ENCODE results near the gene GMCL2.
A peak's percentile ranks its signal among the peaks of the same experiment; 100 is the strongest.
"Not testable (repeated sequence)": the region's sequence is repeated elsewhere in the genome, so short reads cannot be mapped to it uniquely, and the experiment has no call there.

The GMCL2 gene

DNA sequence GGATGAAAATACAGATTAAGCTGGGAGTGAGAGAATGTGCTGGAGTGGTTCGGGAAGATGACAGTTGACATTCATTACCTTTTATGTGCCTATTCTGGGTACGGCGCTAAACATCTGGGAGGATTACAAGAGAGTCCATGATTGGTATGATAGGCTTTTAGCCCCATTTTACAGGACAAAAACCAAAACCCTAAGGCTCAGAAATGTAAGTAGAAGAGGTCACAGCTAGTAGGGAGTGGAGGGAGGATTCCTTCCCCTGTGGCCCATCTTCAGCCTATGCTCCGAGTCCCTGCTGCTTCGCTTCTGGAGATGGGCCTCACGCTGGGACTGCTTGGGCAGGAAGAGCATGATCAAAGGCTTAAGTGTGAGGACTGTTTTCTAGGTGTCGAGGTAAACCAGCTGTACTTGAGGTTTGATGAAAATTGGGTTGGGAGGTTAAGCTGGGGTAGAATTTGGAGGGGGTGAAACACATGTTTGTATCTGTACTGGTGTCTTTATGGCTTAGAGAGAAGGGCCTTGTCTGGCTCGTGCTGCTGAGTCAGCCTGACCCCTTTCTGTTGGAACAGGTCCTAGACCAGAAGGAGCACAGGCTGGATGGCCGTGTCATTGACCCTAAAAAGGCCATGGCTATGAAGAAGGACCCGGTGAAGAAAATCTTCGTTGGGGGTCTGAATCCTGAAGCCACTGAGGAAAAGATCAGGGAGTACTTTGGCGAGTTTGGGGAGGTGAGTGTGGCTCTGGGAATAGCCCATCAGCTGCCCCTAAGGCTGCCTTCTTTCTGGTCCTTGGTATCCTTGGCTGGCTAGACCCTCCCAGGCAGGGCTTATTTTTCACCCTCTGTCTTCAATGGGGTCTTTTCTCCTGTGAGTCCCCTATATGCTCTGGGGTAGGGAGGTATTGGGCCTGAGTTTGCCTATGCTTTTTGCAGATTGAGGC is 19.3 kb upstream of the GMCL2 start:
- DNase-seq (ENCODE audit: low spot score) = no peak

DNA sequence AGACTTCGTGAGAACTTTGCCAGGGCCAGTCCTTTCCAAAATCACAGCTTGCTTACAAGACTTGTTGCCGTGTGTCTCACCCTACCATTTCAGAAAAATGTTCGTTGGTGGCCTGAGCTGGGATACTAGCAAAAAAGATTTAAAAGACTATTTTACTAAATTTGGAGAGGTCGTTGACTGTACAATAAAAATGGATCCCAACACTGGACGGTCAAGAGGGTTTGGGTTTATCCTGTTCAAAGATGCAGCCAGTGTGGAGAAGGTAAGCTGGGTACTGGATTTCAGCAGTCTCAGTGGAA is 18.5 kb upstream of the GMCL2 start:
- DNase-seq (ENCODE audit: low spot score) = no peak

DNA sequence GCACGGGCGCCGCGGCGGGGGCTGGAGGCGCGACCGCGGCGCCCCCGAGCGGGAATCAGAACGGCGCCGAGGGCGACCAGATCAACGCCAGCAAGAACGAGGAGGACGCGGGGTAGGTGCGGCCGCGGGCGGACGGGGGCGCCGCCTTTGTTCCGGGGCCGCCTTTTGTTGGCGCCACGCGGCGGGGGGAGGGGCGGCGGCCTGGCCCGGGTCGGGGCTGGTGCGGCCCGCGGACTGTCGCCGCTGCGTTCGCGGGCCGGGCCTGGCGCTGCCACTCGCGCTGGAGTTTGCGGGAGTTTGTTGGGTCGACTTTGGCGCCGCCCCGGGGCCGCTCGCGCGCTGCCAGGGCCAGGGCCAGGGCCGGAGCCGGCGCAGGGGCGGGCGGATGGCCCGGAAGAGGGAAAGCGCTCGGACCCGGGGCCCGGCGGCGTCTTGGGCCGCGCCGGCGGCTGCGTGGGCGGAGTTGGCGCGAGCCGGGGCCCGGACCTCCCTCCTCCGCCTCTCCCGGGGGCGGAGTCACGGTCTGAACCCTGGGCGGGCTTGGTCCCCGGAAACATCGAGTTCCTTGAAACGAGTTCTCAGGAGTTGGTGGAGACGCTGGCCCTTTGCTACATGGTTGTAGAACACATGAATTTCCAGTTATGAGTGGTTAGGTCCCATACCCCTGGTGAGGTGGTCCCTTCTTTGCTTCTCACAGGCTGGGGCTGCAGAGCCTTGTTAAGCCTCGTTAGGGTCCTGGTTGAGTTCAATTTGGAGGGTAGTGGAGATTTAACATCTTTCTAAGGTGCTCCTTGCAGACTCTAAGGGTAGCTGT is 18.0 kb upstream of the GMCL2 start:
- peak; percentile 56 for DNase-seq (ENCODE audit: low spot score)

DNA sequence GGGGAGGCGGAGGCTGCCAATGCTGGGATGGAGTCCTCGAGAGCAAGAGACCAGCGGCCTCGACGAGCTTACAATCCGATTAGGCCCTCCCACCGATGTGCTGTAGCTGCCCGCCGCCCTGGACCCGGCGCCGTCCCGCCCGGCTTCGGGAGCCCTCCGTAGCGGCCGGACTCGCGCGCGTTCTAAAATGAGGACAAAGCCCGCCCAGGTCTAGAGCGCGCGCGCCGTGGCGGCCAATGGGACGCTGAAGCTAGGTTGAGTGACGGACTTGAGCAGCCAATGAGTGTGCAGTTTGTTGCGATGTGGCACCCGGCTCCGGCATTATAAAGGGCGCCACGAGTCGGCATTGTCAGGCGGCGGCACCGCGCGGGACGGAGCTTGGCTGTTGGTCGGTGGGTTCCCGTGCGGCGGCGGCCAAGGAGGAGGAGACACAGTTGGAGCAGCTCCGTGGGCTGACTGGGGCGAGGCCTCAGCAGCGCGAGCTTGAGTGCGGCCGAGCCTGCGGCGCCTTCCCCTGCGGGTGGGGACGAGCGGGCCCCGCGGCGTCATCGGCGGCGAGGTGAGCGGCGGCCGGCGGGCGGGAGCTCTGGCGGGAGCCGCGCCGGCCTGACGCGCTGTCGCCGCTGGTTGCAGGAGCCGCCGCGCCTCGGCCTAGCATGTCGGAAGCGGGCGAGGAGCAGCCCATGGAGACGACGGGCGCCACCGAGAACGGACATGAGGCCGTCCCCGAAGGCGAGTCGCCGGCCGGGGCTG is 17.2 kb upstream of the GMCL2 start, which contains the start of gene HNRNPAB:
Gene HNRNPAB (plus strand): TSS at position 352 of the 753 bp plus-strand sequence. CDS start 305 bp downstream, at position 657.
- peak; percentile 94 for DNase-seq (ENCODE audit: low spot score)

DNA sequence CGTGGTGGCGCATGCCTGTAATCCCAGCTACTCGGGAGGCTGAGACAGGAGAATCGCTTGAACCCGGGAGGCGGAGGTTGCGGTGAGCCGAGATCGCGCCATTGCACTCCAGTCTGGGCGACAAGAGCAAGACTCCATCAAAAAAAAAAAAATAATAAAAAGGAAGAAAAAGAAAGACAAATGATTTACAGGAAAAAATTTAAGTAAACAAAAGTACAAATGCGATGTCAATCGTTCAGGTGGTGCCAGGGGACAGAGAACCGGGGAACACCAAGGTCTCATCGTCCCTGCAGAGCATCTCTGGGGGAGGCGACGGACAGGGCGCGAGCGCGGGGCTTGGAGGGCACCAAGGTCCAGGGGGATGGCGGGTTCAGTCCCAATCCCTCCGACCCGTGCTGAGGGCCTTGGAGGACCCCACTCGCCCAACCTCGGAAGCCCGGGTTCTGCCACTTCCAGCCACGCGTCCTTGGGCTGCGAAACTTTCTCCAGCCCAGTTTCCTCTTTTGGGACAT is 16.6 kb upstream of the GMCL2 start:
- DNase-seq (ENCODE audit: low spot score) = no peak

GRCh38 chr5:178202541-178202940 is 15.4 kb upstream of the GMCL2 start:
- DNase-seq (ENCODE audit: low spot score) = no peak

DNA sequence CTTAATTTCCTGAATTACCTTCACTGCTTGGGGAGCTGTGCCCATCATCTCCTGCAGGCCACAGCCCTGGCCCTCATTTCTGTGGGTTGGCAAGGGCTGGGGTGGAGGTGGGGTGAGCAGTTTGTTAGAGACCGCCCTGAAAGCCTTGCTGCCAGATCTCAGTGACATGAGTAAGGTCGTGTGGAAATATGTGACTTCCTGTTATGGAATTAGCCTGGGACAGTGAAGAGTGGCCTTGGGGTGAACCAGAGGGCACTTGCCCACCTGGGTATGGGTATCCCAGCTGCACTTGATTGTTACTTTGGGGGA is 14.7 kb upstream of the GMCL2 start:
- no peak for DNase-seq (ENCODE audit: low spot score)

DNA sequence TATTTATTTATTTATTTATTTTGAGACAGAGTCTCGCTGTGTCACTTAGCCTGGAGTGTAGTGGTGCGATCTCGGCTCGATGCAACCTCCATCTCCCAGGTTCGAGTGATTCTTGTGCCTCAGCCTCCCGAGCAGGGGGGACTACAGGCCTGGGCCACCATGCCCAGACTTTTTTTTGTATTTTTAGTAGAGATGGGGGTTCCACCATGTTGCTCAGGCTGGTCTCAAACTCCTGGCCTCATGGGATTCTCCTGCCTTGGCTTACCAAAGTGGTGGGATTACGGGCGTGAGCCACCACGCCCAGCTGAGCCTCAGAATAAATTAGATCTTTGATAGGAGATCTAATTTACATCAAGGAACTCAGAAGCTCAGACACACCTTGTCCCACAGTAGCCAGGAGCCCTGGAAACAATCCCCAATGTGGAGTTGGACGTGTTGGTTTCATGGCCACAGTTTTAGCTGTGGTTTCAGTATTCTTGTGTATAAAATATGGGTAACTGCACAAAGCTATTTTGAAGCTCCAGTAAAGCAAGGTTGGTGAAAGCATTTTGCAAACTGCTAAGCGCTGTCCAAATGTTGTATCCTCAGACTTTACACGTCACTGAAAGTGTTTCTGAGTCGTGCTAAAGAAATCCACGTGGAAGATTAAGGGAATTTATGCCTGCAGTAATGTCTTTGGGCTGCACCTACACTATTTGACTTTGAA is 14.2 kb upstream of the GMCL2 start:
- no peak for DNase-seq (ENCODE audit: low spot score)

- DNase-seq (ENCODE audit: low spot score) = no peak
Observed at GRCh38 chr5:178199581-178200434, 12.6 kb upstream of the GMCL2 start.

DNA sequence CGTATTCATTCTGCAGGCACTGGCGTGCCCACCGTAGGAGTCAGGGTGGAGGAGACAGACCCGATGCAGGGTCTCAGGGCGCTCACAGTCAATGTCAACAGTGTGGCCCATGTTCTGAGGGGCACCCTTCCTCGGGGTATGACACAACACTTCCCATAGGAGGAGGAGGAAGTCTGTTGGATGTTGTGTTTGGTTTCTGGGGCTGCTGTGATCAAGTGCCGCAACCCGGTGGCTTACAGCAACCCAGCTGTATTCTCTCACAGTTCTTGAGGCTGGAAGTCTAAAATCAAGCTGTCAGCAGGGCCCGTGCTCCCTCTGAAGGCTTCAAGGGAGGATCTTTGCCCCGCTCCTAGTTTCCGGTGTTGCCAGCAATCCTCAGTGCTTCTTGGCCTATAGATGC is 11.5 kb upstream of the GMCL2 start:
- DNase-seq (ENCODE audit: low spot score) = no peak

GRCh38 chr5:178198151-178198550 is 11.0 kb upstream of the GMCL2 start:
- DNase-seq (ENCODE audit: low spot score) = not testable (repeated sequence)

DNA sequence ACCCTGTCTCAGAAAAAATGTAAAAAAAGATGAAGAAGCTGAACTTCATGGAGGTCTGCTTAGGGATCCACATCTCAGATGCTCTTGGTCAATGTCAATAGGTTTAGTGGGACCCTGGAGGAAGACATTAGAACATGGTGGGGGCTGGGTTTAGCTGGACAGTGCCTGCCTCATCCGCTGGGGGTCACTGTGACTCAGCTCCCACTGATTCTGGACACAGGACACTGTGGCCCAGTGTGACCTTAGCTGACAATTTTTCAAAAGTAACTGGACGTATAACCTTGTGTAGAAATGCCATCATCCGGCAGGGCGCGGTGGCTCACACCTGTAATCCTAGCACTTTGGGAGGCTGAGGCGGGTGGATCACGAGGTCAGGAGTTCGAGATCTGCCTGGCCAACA is 9.8 kb upstream of the GMCL2 start:
- DNase-seq (ENCODE audit: low spot score) = no peak

GRCh38 chr5:178196281-178196812 is 9.2 kb upstream of the GMCL2 start:
- no peak for DNase-seq (ENCODE audit: low spot score)

DNA sequence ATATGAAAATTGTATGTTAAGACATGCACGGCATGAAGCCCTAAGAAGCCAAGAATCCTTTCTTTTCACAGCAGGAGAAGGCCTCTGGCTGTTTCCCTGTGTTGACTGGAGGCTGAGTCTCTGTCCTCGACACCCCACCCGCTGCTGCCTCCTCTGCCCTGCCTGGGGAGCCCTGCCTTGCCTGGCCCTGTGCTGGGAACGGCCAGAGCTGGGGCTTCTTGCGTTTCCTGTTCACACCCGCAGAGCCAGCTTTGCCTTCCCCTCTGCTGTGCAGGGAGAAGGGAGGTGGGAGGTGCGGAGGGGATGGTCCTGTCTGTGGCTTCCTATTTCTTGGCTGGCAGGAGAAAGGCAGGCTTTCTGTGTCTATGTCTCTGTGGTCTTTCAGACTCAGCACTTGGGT is 6.9 kb upstream of the GMCL2 start:
- no peak for DNase-seq (ENCODE audit: low spot score)

DNA sequence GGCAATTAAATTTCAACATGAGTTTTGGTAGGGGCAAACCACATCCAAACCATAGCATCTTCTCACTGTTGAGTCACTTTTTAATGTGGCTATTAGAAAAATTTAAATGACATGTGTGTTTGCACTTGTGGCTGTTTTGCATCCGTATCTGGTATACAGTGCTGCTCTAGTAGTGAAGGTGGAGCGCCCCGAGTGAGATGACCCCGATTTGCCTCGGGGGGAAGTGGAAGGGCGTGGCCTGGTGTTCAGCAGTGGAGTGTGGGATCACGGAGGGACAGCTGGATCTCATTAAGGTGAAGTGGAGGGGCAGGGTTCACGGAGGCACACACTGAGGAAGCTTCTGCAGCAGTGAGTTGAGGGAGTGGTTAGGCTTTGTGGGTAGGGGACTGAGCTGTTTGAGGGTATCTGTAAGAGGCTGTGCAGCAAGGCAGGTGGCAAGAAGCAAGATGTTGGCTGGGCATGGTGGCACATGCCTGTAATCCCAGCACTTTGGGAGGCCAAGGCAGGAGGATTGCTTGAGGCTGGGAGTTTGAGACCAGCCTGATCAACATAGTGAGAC is 6.2 kb upstream of the GMCL2 start:
- no peak for DNase-seq (ENCODE audit: low spot score)

- no peak for DNase-seq (ENCODE audit: low spot score)
Observed at GRCh38 chr5:178192787-178193186, 5.6 kb upstream of the GMCL2 start.

- DNase-seq (ENCODE audit: low spot score) = no peak
Observed at GRCh38 chr5:178192244-178192643, 5.1 kb upstream of the GMCL2 start.

- DNase-seq (ENCODE audit: low spot score) = no peak
Observed at GRCh38 chr5:178191661-178192060, 4.5 kb upstream of the GMCL2 start.

DNA sequence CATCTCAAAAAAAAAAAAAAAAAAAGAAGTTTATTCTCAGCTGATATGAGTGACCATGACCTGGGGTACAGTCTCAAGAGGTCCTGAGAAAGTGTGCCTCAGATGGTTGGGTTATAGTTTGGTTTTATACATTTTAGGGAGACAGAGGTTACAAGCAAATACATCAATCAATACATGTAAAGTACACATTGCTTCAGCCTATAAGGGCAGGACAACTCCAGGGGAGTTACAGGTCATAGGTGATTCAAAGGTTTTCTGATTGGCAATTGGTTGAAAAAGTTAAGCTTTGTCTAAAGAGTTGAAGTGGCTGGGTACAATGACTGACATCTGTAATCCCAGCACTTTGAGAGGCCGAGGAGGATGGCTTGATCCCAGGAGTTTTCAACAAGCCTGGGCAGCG is 2.3 kb upstream of the GMCL2 start:
- DNase-seq (ENCODE audit: low spot score) = no peak

GRCh38 chr5:178186427-178186826 is 744 bp downstream of the GMCL2 start:
- no peak for DNase-seq (ENCODE audit: low spot score)

Measured in pons (tissue), 1 donor.